ENCODE measurements around the gene MYPN.
"Not testable (repeated sequence)": the region's sequence is repeated elsewhere in the genome, so short reads cannot be mapped to it uniquely, and the experiment has no call there.

MYPN gene

GRCh38 chr10:68153473-68154210, 44.4 kb downstream of the MYPN start:
- Histone ChIP-seq H3K27ac (ENCODE audit: low read depth, low read length) (peak overlapping the region; percentile 95), H3K4me3 (ENCODE audit: low read depth, low read length) (peak overlapping the region; percentile 44), H3K27me3 (ENCODE audit: control insufficient read depth, insufficient read depth, low read length) (no peaks in the 10 kb centered on the region), H3K36me3 (ENCODE audit: control insufficient read depth, insufficient read depth, low read length) (no peaks in the 10 kb centered on the region), H3K4me1 (ENCODE audit: control insufficient read depth, insufficient read depth, low read length) (peaks cover 42% of the 10 kb centered on the region), H3K9me3 (ENCODE audit: control insufficient read depth, insufficient read depth, low read depth, low read length) (no peaks in the 10 kb centered on the region), H3K9ac (ENCODE audit: low read length) (peak overlapping the region; percentile 90)

GRCh38 chr10:68154211-68154497, 44.9 kb downstream of the MYPN start:
- Histone ChIP-seq H3K9ac (ENCODE audit: low read length) (peak overlapping the region; percentile 90), H3K36me3 (ENCODE audit: control insufficient read depth, insufficient read depth, low read length) (no peaks in the 10 kb centered on the region), H3K4me1 (ENCODE audit: control insufficient read depth, insufficient read depth, low read length) (peaks cover 42% of the 10 kb centered on the region), H3K9me3 (ENCODE audit: control insufficient read depth, insufficient read depth, low read depth, low read length) (no peaks in the 10 kb centered on the region), H3K27ac (ENCODE audit: low read depth, low read length) (peak overlapping the region; percentile 95), H3K4me3 (ENCODE audit: low read depth, low read length) (peak overlapping the region; percentile 44), H3K27me3 (ENCODE audit: control insufficient read depth, insufficient read depth, low read length) (no peaks in the 10 kb centered on the region)

DNA sequence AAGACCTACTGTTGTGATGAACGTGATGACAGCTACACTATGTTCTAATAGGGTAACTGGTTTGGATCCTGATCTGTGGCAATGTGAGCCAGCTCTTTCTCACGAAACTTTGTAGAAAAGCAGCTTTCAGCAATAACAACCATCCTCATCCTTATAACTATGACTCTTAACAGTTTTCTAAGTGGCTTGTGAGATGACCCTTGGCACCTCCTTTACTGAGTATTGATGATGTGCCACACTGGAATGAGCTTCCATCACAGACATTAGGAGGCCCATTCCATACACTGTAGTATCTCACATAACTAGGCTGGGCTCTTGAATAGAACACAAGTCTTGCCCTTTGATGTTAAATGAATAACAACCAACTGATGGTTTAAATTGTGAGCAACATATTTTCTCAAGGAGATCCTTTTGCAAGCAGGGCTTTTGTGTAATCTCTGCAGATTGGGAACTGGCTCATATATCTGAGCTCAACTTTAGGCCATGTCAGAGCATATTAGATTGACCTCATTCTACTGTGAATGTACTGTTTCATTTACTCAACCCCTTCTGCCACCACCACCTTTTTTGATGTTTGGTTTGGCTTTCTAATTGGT, 46.4 kb downstream of the MYPN start:
- Histone ChIP-seq H3K4me3 (ENCODE audit: low read depth, low read length) (no peak overlapping the region), H3K36me3 (ENCODE audit: control insufficient read depth, insufficient read depth, low read length) (no peaks in the 10 kb centered on the region), H3K9ac (ENCODE audit: low read length) (no peak overlapping the region), H3K27ac (ENCODE audit: low read depth, low read length) (no peak overlapping the region), H3K4me1 (ENCODE audit: control insufficient read depth, insufficient read depth, low read length) (peaks cover 42% of the 10 kb centered on the region), H3K27me3 (ENCODE audit: control insufficient read depth, insufficient read depth, low read length) (no peaks in the 10 kb centered on the region), H3K9me3 (ENCODE audit: control insufficient read depth, insufficient read depth, low read depth, low read length) (no peaks in the 10 kb centered on the region)

DNA sequence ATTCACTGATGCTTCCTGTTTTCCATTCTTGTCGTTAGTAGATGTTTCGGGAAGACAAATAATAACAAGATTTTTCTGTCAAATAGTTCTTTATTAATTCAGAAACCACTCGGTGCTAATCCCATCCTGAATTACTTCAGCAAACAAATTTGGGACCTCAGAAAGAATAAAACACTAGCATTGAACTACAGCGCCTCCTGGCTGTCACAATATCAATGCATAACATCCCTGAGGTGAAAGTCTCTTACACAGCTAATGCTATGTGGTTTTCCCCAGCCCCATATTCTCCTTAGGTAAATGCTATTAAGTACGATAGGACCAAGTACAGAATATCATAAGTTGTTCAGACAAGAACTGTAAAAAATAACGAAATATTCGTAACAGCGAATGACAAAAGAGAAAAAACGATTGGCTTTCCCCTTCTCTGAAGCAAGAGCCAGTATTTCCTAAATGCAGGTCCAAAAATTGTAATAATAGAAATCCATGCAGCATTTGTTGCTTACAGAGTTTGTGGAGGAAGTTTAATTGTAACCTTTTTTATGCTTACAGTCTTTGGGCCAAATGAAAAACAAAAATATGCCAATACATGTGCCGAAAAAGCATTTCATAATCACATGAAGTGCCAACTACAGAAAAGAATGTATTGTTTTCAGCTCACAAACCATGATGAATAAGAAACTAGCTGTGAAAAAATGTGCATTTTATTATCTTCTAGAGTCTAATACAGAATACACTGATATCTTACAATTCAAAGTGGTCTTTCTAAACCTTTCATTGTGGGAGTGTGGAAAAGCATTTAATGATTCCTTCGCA, 47.3 kb downstream of the MYPN start:
- Histone ChIP-seq H3K27ac (ENCODE audit: low read depth, low read length) (no peak overlapping the region), H3K36me3 (ENCODE audit: control insufficient read depth, insufficient read depth, low read length) (no peaks in the 10 kb centered on the region), H3K9me3 (ENCODE audit: control insufficient read depth, insufficient read depth, low read depth, low read length) (no peaks in the 10 kb centered on the region), H3K4me1 (ENCODE audit: control insufficient read depth, insufficient read depth, low read length) (peaks cover 40% of the 10 kb centered on the region), H3K4me3 (ENCODE audit: low read depth, low read length) (no peak overlapping the region), H3K9ac (ENCODE audit: low read length) (no peak overlapping the region), H3K27me3 (ENCODE audit: control insufficient read depth, insufficient read depth, low read length) (no peaks in the 10 kb centered on the region)

DNA sequence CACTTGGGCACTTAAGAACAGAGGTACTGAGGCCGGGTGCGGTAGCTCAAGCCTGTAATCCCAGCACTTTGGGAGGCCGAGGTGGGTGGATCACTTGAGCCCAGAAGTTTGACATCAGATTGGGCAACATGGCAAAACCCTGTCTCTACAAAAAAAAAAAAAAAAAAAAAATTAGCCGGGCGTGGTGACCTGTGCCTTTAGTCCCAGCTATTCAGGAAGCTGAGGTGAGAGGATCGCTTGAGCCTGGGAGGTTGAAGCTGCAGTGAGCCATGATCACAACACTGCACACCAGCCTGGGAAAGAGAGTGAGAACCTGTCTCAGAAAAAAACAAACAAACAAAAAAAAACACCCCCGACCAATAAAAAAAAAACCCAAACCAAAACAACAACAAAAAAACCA, 48.2 kb downstream of the MYPN start:
- H3K9ac ChIP-seq (ENCODE audit: low read length); H3K36me3 ChIP-seq (ENCODE audit: control insufficient read depth, insufficient read depth, low read length); H3K4me3 ChIP-seq (ENCODE audit: low read depth, low read length); H3K27me3 ChIP-seq (ENCODE audit: control insufficient read depth, insufficient read depth, low read length); H3K27ac ChIP-seq (ENCODE audit: low read depth, low read length); H3K9me3 ChIP-seq (ENCODE audit: control insufficient read depth, insufficient read depth, low read depth, low read length): not testable (repeated sequence)
- H3K4me1 ChIP-seq (ENCODE audit: control insufficient read depth, insufficient read depth, low read length), result peaks cover 30% of the 10 kb centered on the region

GRCh38 chr10:68158031-68158430, 48.7 kb downstream of the MYPN start:
- no peaks in the 10 kb centered on the region for H3K36me3 ChIP-seq (ENCODE audit: control insufficient read depth, insufficient read depth, low read length)
- no peak overlapping the region for H3K9ac ChIP-seq (ENCODE audit: low read length)
- H3K27me3 ChIP-seq (ENCODE audit: control insufficient read depth, insufficient read depth, low read length), result no peaks in the 10 kb centered on the region
- peaks cover 29% of the 10 kb centered on the region for H3K4me1 ChIP-seq (ENCODE audit: control insufficient read depth, insufficient read depth, low read length)
- H3K9me3 ChIP-seq (ENCODE audit: control insufficient read depth, insufficient read depth, low read depth, low read length), result no peaks in the 10 kb centered on the region
- no peak overlapping the region for H3K27ac ChIP-seq (ENCODE audit: low read depth, low read length)
- no peak overlapping the region for H3K4me3 ChIP-seq (ENCODE audit: low read depth, low read length)

DNA sequence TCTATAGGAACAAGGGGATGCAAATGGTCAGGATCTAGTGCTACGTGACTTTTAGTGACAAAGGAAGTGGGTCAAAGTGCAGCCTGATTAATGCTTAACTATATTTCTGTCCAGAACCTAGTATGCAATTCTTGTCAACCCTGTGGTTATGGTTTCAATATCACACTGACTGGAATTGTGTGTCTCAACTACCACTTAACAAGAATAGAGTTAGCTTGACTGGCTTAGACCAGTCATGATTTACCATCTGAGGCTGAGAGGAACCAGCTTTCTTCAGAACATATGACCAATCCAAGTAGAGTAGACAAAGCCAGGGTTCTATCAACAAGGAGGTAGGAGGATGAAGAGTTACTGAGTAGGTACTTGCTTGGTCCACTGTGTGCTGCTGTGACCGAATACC, 54.4 kb downstream of the MYPN start:
- Histone ChIP-seq H3K36me3 (ENCODE audit: control insufficient read depth, insufficient read depth, low read length) (no peaks in the 10 kb centered on the region), H3K27ac (ENCODE audit: low read depth, low read length) (no peak overlapping the region), H3K9ac (ENCODE audit: low read length) (no peak overlapping the region), H3K9me3 (ENCODE audit: control insufficient read depth, insufficient read depth, low read depth, low read length) (no peaks in the 10 kb centered on the region), H3K27me3 (ENCODE audit: control insufficient read depth, insufficient read depth, low read length) (no peaks in the 10 kb centered on the region), H3K4me3 (ENCODE audit: low read depth, low read length) (no peak overlapping the region), H3K4me1 (ENCODE audit: control insufficient read depth, insufficient read depth, low read length) (no peaks in the 10 kb centered on the region)

DNA sequence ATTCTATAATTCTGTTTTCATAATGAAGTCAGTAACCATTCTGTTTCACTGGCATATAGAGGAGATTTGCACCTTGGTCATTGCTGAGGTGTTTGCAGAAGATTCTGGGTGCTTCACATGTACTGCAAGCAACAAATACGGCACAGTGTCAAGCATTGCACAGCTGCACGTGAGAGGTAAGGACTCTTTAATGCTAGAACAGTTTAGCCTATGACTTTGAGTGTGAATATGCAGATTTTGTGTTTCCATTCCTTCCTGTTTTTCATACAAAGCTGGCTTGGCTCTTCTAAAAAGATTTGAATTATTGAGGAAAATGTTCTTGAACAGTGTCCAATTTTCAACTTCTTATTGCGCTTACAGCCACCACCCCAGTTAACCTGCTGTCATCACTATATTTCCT, 56.4 kb downstream of the MYPN start:
- Histone ChIP-seq H3K27ac (ENCODE audit: low read depth, low read length) (no peak overlapping the region), H3K4me1 (ENCODE audit: control insufficient read depth, insufficient read depth, low read length) (no peaks in the 10 kb centered on the region), H3K9me3 (ENCODE audit: control insufficient read depth, insufficient read depth, low read depth, low read length) (no peaks in the 10 kb centered on the region), H3K27me3 (ENCODE audit: control insufficient read depth, insufficient read depth, low read length) (no peaks in the 10 kb centered on the region), H3K36me3 (ENCODE audit: control insufficient read depth, insufficient read depth, low read length) (no peaks in the 10 kb centered on the region), H3K9ac (ENCODE audit: low read length) (no peak overlapping the region), H3K4me3 (ENCODE audit: low read depth, low read length) (no peak overlapping the region)

GRCh38 chr10:68166871-68167585, 57.7 kb downstream of the MYPN start:
- no peaks in the 10 kb centered on the region for H3K36me3 ChIP-seq (ENCODE audit: control insufficient read depth, insufficient read depth, low read length)
- no peaks in the 10 kb centered on the region for H3K4me1 ChIP-seq (ENCODE audit: control insufficient read depth, insufficient read depth, low read length)
- no peak overlapping the region for H3K4me3 ChIP-seq (ENCODE audit: low read depth, low read length)
- no peaks in the 10 kb centered on the region for H3K9me3 ChIP-seq (ENCODE audit: control insufficient read depth, insufficient read depth, low read depth, low read length)
- no peaks in the 10 kb centered on the region for H3K27me3 ChIP-seq (ENCODE audit: control insufficient read depth, insufficient read depth, low read length)
- no peak overlapping the region for H3K9ac ChIP-seq (ENCODE audit: low read length)
- H3K27ac ChIP-seq (ENCODE audit: low read depth, low read length), result no peak overlapping the region

DNA sequence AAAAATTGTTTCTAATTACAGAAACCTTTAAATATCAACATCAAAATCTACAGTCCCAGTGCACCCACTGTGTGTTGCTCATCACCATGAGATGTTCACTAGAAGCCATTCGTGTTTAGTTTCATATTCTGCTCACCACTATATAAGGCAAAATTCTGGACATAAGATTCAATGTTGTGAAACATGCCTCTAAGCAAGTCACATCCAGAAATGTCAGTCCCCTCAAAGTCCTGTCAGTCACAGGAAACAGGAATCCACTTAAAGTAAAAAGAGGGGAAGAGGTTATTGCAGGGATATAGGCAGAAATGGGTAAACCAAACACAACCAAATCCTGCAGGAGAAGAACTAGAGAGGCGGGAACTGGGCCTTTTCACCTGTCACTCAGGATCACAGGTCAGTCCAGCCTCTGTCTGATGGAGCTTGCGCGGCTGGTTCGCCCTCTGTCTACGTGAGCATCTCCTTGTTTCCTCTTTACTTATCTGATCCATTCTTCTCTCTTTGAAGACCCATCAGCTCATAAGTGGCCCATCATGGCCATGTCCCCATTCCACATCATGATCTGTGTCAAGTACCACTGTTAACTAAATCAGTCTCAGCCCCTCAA, 58.4 kb downstream of the MYPN start:
- H3K36me3 ChIP-seq (ENCODE audit: control insufficient read depth, insufficient read depth, low read length), result no peaks in the 10 kb centered on the region
- H3K4me3 ChIP-seq (ENCODE audit: low read depth, low read length), result no peak overlapping the region
- no peaks in the 10 kb centered on the region for H3K27me3 ChIP-seq (ENCODE audit: control insufficient read depth, insufficient read depth, low read length)
- no peaks in the 10 kb centered on the region for H3K4me1 ChIP-seq (ENCODE audit: control insufficient read depth, insufficient read depth, low read length)
- H3K9ac ChIP-seq (ENCODE audit: low read length), result no peak overlapping the region
- no peak overlapping the region for H3K27ac ChIP-seq (ENCODE audit: low read depth, low read length)
- H3K9me3 ChIP-seq (ENCODE audit: control insufficient read depth, insufficient read depth, low read depth, low read length), result no peaks in the 10 kb centered on the region

Measured in HUES6 (cell line).